Psoas muscle (tissue), 8 donors: ENCODE results near the gene MGA. TPM values are rescaled to one million over a fixed set of nuclear protein-coding genes. Genes with fewer than 3 reads are reported as not detected.

Source experiments
- ATAC-seq, 4 donors: fragments of 200-7000 bp; cut with Tn5 transposase; one replicate each; pipeline ENCODE4 v1.9.1; 2020; ENCODE audit warnings: moderate library complexity in 3 of 4, mild to moderate bottlenecking in 2 of 4
- DNase-seq, 2 donors: peaks; one replicate each; pipeline ENCODE4 v3.0.0-alpha.2; 2020
- H3K27ac ChIP-seq: fragments of 200-600 bp; one replicate; pipeline ENCODE4 v1.8.0; 2022
- H3K27me3 ChIP-seq, 3 donors: fragments of 200-600 bp in 1 of 3; one replicate each; pipeline versions ENCODE4 v1.6.1 to v1.8.0; 2013 to 2022; ENCODE audit warnings: low read length in 2 of 3, mild to moderate bottlenecking in 2 of 3, moderate library complexity in 1 of 3; ENCODE audit not compliant: insufficient read depth in 3 of 3
- H3K36me3 ChIP-seq, 2 donors: fragments of 200-600 bp in 1 of 2; one replicate each; pipeline versions ENCODE4 v1.6.1 to v1.8.0; 2013 to 2022; ENCODE audit warnings: low read depth in 1 of 2, mild to moderate bottlenecking in 1 of 2, moderate library complexity in 1 of 2; ENCODE audit not compliant: insufficient read depth in 1 of 2
- H3K4me1 ChIP-seq: fragments of 200-600 bp; one replicate; pipeline ENCODE4 v1.8.0; 2022
- H3K4me3 ChIP-seq: fragments of 200-600 bp; one replicate; pipeline ENCODE4 v1.8.0; 2022; ENCODE audit warnings: mild to moderate bottlenecking
- H3K9me3 ChIP-seq: fragments of 200-600 bp; one replicate; pipeline ENCODE4 v1.8.0; 2022
- CTCF ChIP-seq: fragments of 200-600 bp; IDR thresholded peaks from one replicate; pipeline ENCODE4 v1.8.0; 2022; ENCODE audit warnings: antibody characterized with exemption
- WGBS, 3 donors: extraction: QIAGEN DNeasy Blood & Tissue Kit; methylation state at CpG; one replicate each; pipeline versions ENCODE4 v1.1.6 to v1.1.7; 2013; 5-methylcytosine and 5-hydroxymethylcytosine counted together
- intact Hi-C, 2 donors: fragments of 100-400 bp; cut with DNase I; formaldehyde crosslinking; loops; one replicate each; pipeline versions ENCODE4 v1.11.0 to v1.14.2; 2022
- polyA plus RNA-seq, 3 donors: library from polyadenylated mRNA; stranded (reverse); fragments of 200-250 nt; gene quantifications; one replicate each; pipeline ENCODE4 v1.2.3, GENCODE V29; 2013
- total RNA-seq, 4 donors: library from RNA; stranded (reverse); fragmentation: NEBNext Ultra II Directional in 2 of 4; extraction: Animal tissue kit (Norgen Biotek cat#: 25700) in 2 of 4; gene quantifications; one replicate each; pipeline versions ENCODE4 v1.2.1 to v1.2.4, GENCODE V29; 2021 to 2023
- donor health status: healthy with polysubstance abuse.
- donor health status: DM: no; HTN: no; CAD: no; lungs with moderate emphysema.
- donor health status: Bipolar disorder and iron deficiency.
- donor health status: healthy.
- donor health status: DM: yes; HTN: yes; CAD: no.
- donor health status: DM: no; HTN: no; CAD: no.
- donor health status: DM: no; HTN: no; CAD: no.
- donor health status: DM: yes; HTN: yes; CAD: no.

The MGA gene
- total and polyA plus RNA-seq, 7 donors = 2.6 to 25.8 (median 13.1) TPM

- H3K27ac ChIP-seq = no peak overlapping the region
- intact Hi-C loops = no loop called here
Measured at GRCh38 chr15:41647262-41647661, 12.9 kb upstream of the MGA start.

GRCh38 chr15:41648097-41648496 is 12.1 kb upstream of the MGA start:
- intact Hi-C loops = no loop called here
- no peak for TF ChIP-seq CTCF
- Histone ChIP-seq H3K9me3 (peaks cover 12% of the 10 kb centered on the region), H3K27me3 (no peaks in the 10 kb centered on the region), H3K27ac (no peak overlapping the region), H3K4me3 (no peak overlapping the region), H3K4me1 (peaks cover 10% of the 10 kb centered on the region), H3K36me3 (no peaks in the 10 kb centered on the region)
- no peak for ATAC-seq
- WGBS, 3 donors = 85 to 89% (median 88%) methylated on average over 1 of the region's 1 CpG
- no peak for DNase-seq

More at GRCh38 chr15:41647262-41647661, 12.9 kb upstream of the MGA start:
- no peaks in the 10 kb centered on the region for H3K36me3 ChIP-seq
- H3K27me3 ChIP-seq = no peaks in the 10 kb centered on the region
- H3K4me3 ChIP-seq = no peak overlapping the region
- H3K9me3 ChIP-seq = peaks cover 12% of the 10 kb centered on the region
- no peak for TF ChIP-seq CTCF
- ATAC-seq (no peak), DNase-seq (no peak)
- peaks cover 10% of the 10 kb centered on the region for H3K4me1 ChIP-seq

- WGBS, 3 donors = 92 to 100% (median 97%) methylated on average over 1 of the region's 1 CpG
- intact Hi-C loops = no loop called here
Measured at GRCh38 chr15:41648770-41649169, 11.4 kb upstream of the MGA start.

GRCh38 chr15:41650806-41651205 is 9.4 kb upstream of the MGA start:
- H3K27me3 ChIP-seq = no peaks in the 10 kb centered on the region
- H3K27ac ChIP-seq = no peak overlapping the region
- peaks cover 10% of the 10 kb centered on the region for H3K4me1 ChIP-seq
- WGBS, 3 donors = 93 to 100% (median 98%) methylated on average over 1 of the region's 1 CpG
- no peaks in the 10 kb centered on the region for H3K36me3 ChIP-seq
- no peak for TF ChIP-seq CTCF
- H3K4me3 ChIP-seq = no peak overlapping the region
- intact Hi-C loops = no loop called here
- no peak for ATAC-seq
- H3K9me3 ChIP-seq = peaks cover 12% of the 10 kb centered on the region
- no peak for DNase-seq

More at GRCh38 chr15:41648770-41649169, 11.4 kb upstream of the MGA start:
- no peaks in the 10 kb centered on the region for H3K36me3 ChIP-seq
- H3K4me1 ChIP-seq = peaks cover 10% of the 10 kb centered on the region
- ATAC-seq (no peak), DNase-seq (no peak)
- H3K9me3 ChIP-seq = peaks cover 12% of the 10 kb centered on the region
- no peak overlapping the region for H3K4me3 ChIP-seq
- H3K27ac ChIP-seq = no peak overlapping the region
- TF ChIP-seq CTCF = no peak
- no peaks in the 10 kb centered on the region for H3K27me3 ChIP-seq

- Histone ChIP-seq H3K4me1 (peaks cover 10% of the 10 kb centered on the region), H3K27ac (no peak overlapping the region), H3K9me3 (peaks cover 12% of the 10 kb centered on the region), H3K27me3 (no peaks in the 10 kb centered on the region), H3K36me3 (no peaks in the 10 kb centered on the region), H3K4me3 (no peak overlapping the region)
- no peak for TF ChIP-seq CTCF
- intact Hi-C loops = no loop called here
- 83 to 88% (median 88%) methylated on average over 1 of the region's 1 CpG for WGBS, 3 donors
- ATAC-seq (no peak), DNase-seq (no peak)
Measured at GRCh38 chr15:41651373-41651772, 8.8 kb upstream of the MGA start.
